Measurements from ENCODE around the gene PRKG1. TPM values are rescaled to one million over a fixed set of nuclear protein-coding genes. Genes with fewer than 3 reads are reported as not detected.

PRKG1 gene
- total and polyA plus RNA-seq, 2 of the 4 experiments (the other 2 are of a cell fraction), result 3.5 to 18.3 TPM

GRCh38 chr10:51521605-51522004 lies 447.3 kb downstream of the PRKG1 start:
- ATAC-seq (ENCODE audit: low read depth), result no peak
- H3K27ac ChIP-seq (ENCODE audit: insufficient read depth, low read length), result no peak overlapping the region
- DNase-seq, result no peak
- peaks cover 6% of the 10 kb centered on the region for H3K4me1 ChIP-seq (ENCODE audit: control insufficient read depth, insufficient read depth, low read length)
- H4K91ac ChIP-seq (ENCODE audit: insufficient read depth, low read depth, low read length), result no peak overlapping the region
- H3K4me3 ChIP-seq (ENCODE audit: insufficient read depth, low read depth, low read length), result no peak overlapping the region
- H3K14ac ChIP-seq (replicated peaks; ENCODE audit: low read depth, low read length), result no peak overlapping the region
- no peaks in the 10 kb centered on the region for H3K27me3 ChIP-seq (ENCODE audit: control insufficient read depth, insufficient read depth, low read length)
- no peak overlapping the region for H2BK120ac ChIP-seq (ENCODE audit: low read depth, low read length)
- no peak overlapping the region for H2AK9ac ChIP-seq (replicated peaks; ENCODE audit: low read depth, low read length, poor library complexity)
- intact Hi-C loops (cut with micrococcal nuclease), result loop anchor here (10.0 kb wide), 2 partner anchors 443 to 457 kb away; no protein-coding TSS in a partner anchor
- no peaks in the 10 kb centered on the region for H3K36me3 ChIP-seq (ENCODE audit: control insufficient read depth, insufficient read depth, low read length)
- CTCF ChIA-PET, result no interaction called here
- POLR2A ChIA-PET (ENCODE audit: unreplicated experiment), result no interaction called here
- in situ Hi-C loops (cut with MboI; ENCODE audit: low sequenced_read_pairs), result no loop called here
- no peak overlapping the region for H4K5ac ChIP-seq (ENCODE audit: low read depth, low read length)
- no peak overlapping the region for H3K23ac ChIP-seq (ENCODE audit: low read depth, low read length)
- no peak overlapping the region for H3K18ac ChIP-seq (ENCODE audit: low read depth, low read length)
- no peak overlapping the region for H3K4ac ChIP-seq (ENCODE audit: low read depth, low read length)
- TF ChIP-seq RCOR1 (IDR thresholded peaks at IDR 0.05; ENCODE audit: insufficient replicate concordance, low read length) (no peak), POLR2A (IDR thresholded peaks at IDR 0.05; ENCODE audit: low read depth, low read length) (no peak), USF2 (IDR thresholded peaks at IDR 0.05; ENCODE audit: low read depth, low read length) (no peak), CTCF (conservative IDR thresholded peaks at IDR 0.05; ENCODE audit: low read depth, low read length) (no peak)
- no peaks in the 10 kb centered on the region for H3K9me3 ChIP-seq (ENCODE audit: control insufficient read depth, insufficient read depth, low read length)
- no peaks in the 10 kb centered on the region; the same call in 1 of the 2 replicates for H4K20me1 ChIP-seq (ENCODE audit: insufficient read depth, low read length)
- no peak overlapping the region for H2BK5ac ChIP-seq (ENCODE audit: low read depth, low read length, poor library complexity, severe bottlenecking)
- peaks cover 0 to 8% of the 10 kb centered on the region in 2 experiments; a peak in 1 of 4 replicates for H3K79me1 ChIP-seq (ENCODE audit: low read depth in 1 of 2, low read length in 2 of 2)
- no peak overlapping the region for H2BK15ac ChIP-seq (ENCODE audit: low read depth, low read length)
- dilution Hi-C loops (cut with HindIII; ENCODE audit: low sequenced_read_pairs, unreplicated experiment), result no loop called here
- no peak overlapping the region for H2BK20ac ChIP-seq (ENCODE audit: low read depth, low read length)
- H4K8ac ChIP-seq (ENCODE audit: low read depth in 2 of 2, low read length in 2 of 2), result no peak overlapping the region
- BruUV-seq (replicated peaks), result no TSS peak
- H3K4me2 ChIP-seq (ENCODE audit: low read depth, low read length), result no peak overlapping the region
- H2AFZ ChIP-seq (replicated peaks; ENCODE audit: low read length, poor library complexity), result no peak overlapping the region
- no peak overlapping the region for H3K56ac ChIP-seq (ENCODE audit: extremely low read depth, insufficient read depth, low read length)
- WGBS, 2 experiments (ENCODE audit: extremely low coverage in 2 of 2, insufficient read length in 1 of 2), result no CpG with 5 or more reads among the region's 2 CpGs
- H3K9ac ChIP-seq (ENCODE audit: low read depth, low read length), result no peak overlapping the region
- no peak overlapping the region for H2AK5ac ChIP-seq (ENCODE audit: low read depth, low read length)
- H3K9me1 ChIP-seq (ENCODE audit: insufficient read depth, low read length), result no peaks in the 10 kb centered on the region
